DND-41 (cell line): ENCODE data around the gene NCLN.

ENCODE experiments used
- ATAC-seq: fragments of 200-7000 bp; cut with Tn5 transposase; 3 replicates; pipeline ENCODE4 v1.9.1; 2021; ENCODE audit warnings: low read depth; ENCODE audit not compliant: insufficient read depth
- DNase-seq: peaks from one replicate; pipeline ENCODE4 v3.0.0-alpha.2; 2020
- H2AFZ ChIP-seq: 2 replicates; pipeline ENCODE4 v1.6.0; 2012; ENCODE audit warnings: low read depth, low read length
- H3K27ac ChIP-seq: 2 replicates; pipeline ENCODE4 v1.5.1; 2012; ENCODE audit warnings: low read length, inconsistent platforms
- H3K27me3 ChIP-seq: fragments of 200-600 bp; sonication (generic); 2 replicates; pipeline ENCODE4 v1.6.0; 2012; ENCODE audit warnings: low read length, mild to moderate bottlenecking, inconsistent platforms; ENCODE audit not compliant: insufficient read depth, poor library complexity
- H3K36me3 ChIP-seq: 2 replicates; pipeline ENCODE4 v1.5.1; 2012; ENCODE audit warnings: low read length, inconsistent platforms; ENCODE audit not compliant: insufficient read depth
- H3K4me1 ChIP-seq: 2 replicates; pipeline ENCODE4 v1.5.1; 2012; ENCODE audit warnings: mild to moderate bottlenecking, low read length; ENCODE audit not compliant: insufficient read depth
- H3K4me2 ChIP-seq: 2 replicates; pipeline ENCODE4 v1.6.0; 2012; ENCODE audit warnings: mild to moderate bottlenecking, moderate library complexity, low read length, inconsistent platforms; ENCODE audit not compliant: insufficient read depth
- H3K4me3 ChIP-seq, 2 experiments: fragments of 200-600 bp in 1 of 2; shearing (Covaris generic) in 1 of 2; 2 replicates each; pipeline ENCODE4 v1.5.1; 2012 to 2016; ENCODE audit warnings: inconsistent platforms in 2 of 2, low read length in 2 of 2, mild to moderate bottlenecking in 2 of 2, low read depth in 1 of 2, moderate library complexity in 1 of 2
- H3K79me2 ChIP-seq: 2 replicates; pipeline ENCODE4 v1.6.0; 2012; ENCODE audit warnings: low read length, inconsistent platforms; ENCODE audit not compliant: insufficient read depth
- H3K9ac ChIP-seq: 2 replicates; pipeline ENCODE4 v1.6.0; 2012; ENCODE audit warnings: low read depth, mild to moderate bottlenecking, inconsistent platforms, low read length, moderate library complexity
- H3K9me3 ChIP-seq: 2 replicates; pipeline ENCODE4 v1.5.1; 2012; ENCODE audit warnings: low read length, moderate library complexity, mild to moderate bottlenecking, inconsistent platforms; ENCODE audit not compliant: insufficient read depth, severe bottlenecking
- H4K20me1 ChIP-seq: 2 replicates; pipeline ENCODE4 v1.6.0; 2012; ENCODE audit warnings: low read length; ENCODE audit not compliant: insufficient read depth
- CTCF ChIP-seq: IDR thresholded peaks from 2 replicates; pipeline ENCODE4 v1.5.1; 2012; ENCODE audit warnings: borderline replicate concordance, low read length, moderate library complexity, mild to moderate bottlenecking; ENCODE audit not compliant: poor library complexity, severe bottlenecking; ENCODE audit errors: extremely low read depth
- EZH2 ChIP-seq: IDR thresholded peaks from 3 replicates; pipeline ENCODE4 v1.6.1; 2012; ENCODE audit warnings: borderline replicate concordance, low read depth, mild to moderate bottlenecking, moderate library complexity, low read length, inconsistent platforms; ENCODE audit not compliant: severe bottlenecking

The NCLN gene

GRCh38 chr19:3196064-3196932 lies 10.6 kb downstream of the NCLN start:
- ATAC-seq: no peak
- TF ChIP-seq CTCF (no peak), EZH2 (no peak)
- H3K27me3 ChIP-seq: no peaks in the 10 kb centered on the region
- H3K4me1 ChIP-seq: no peaks in the 10 kb centered on the region
- H3K27ac ChIP-seq: no peak overlapping the region
- H4K20me1 ChIP-seq: peaks cover 24% of the 10 kb centered on the region
- H3K36me3 ChIP-seq: peaks cover 75% of the 10 kb centered on the region
- DNase-seq: no peak
- H2AFZ ChIP-seq: no peak overlapping the region
- no peak overlapping the region for H3K4me3 ChIP-seq
- H3K4me2 ChIP-seq: no peak overlapping the region
- H3K9ac ChIP-seq: no peak overlapping the region
- H3K79me2 ChIP-seq: peaks cover 34% of the 10 kb centered on the region
- H3K9me3 ChIP-seq: no peaks in the 10 kb centered on the region

GRCh38 chr19:3196933-3197205 lies 11.1 kb downstream of the NCLN start:
- peaks cover 75% of the 10 kb centered on the region for H3K36me3 ChIP-seq
- H3K4me1 ChIP-seq: no peaks in the 10 kb centered on the region
- ATAC-seq (no peak), DNase-seq (no peak)
- no peaks in the 10 kb centered on the region for H3K9me3 ChIP-seq
- no peak overlapping the region for H3K4me2 ChIP-seq
- TF ChIP-seq CTCF (no peak), EZH2 (no peak)
- H2AFZ ChIP-seq: no peak overlapping the region
- H3K4me3 ChIP-seq: no peak overlapping the region
- H3K79me2 ChIP-seq: peaks cover 28% of the 10 kb centered on the region
- H3K27ac ChIP-seq: no peak overlapping the region
- H3K27me3 ChIP-seq: no peaks in the 10 kb centered on the region
- H4K20me1 ChIP-seq: peaks cover 19% of the 10 kb centered on the region
- no peak overlapping the region for H3K9ac ChIP-seq

GRCh38 chr19:3198901-3199700 lies 13.4 kb downstream of the NCLN start:
- no peak overlapping the region for H3K27ac ChIP-seq
- H3K4me3 ChIP-seq: no peak overlapping the region
- DNase-seq: no peak
- H3K36me3 ChIP-seq: peaks cover 72% of the 10 kb centered on the region
- H3K9ac ChIP-seq: no peak overlapping the region
- no peak for TF ChIP-seq CTCF
- no peak for TF ChIP-seq EZH2
- H3K9me3 ChIP-seq: no peaks in the 10 kb centered on the region
- H3K4me1 ChIP-seq: no peaks in the 10 kb centered on the region
- peaks cover 9% of the 10 kb centered on the region for H3K79me2 ChIP-seq
- no peak for ATAC-seq
- no peak overlapping the region for H3K4me2 ChIP-seq
- H2AFZ ChIP-seq: no peak overlapping the region
- H4K20me1 ChIP-seq: peaks cover 5% of the 10 kb centered on the region
- no peaks in the 10 kb centered on the region for H3K27me3 ChIP-seq
